Measurements from ENCODE around the gene SEZ6L. TPM values are rescaled to one million over a fixed set of nuclear protein-coding genes. Genes with fewer than 3 reads are reported as not detected.

Gene SEZ6L
- polyA plus RNA-seq, 2 of the 4 experiments (the other 2 are of a cell fraction) = not detected

DNA sequence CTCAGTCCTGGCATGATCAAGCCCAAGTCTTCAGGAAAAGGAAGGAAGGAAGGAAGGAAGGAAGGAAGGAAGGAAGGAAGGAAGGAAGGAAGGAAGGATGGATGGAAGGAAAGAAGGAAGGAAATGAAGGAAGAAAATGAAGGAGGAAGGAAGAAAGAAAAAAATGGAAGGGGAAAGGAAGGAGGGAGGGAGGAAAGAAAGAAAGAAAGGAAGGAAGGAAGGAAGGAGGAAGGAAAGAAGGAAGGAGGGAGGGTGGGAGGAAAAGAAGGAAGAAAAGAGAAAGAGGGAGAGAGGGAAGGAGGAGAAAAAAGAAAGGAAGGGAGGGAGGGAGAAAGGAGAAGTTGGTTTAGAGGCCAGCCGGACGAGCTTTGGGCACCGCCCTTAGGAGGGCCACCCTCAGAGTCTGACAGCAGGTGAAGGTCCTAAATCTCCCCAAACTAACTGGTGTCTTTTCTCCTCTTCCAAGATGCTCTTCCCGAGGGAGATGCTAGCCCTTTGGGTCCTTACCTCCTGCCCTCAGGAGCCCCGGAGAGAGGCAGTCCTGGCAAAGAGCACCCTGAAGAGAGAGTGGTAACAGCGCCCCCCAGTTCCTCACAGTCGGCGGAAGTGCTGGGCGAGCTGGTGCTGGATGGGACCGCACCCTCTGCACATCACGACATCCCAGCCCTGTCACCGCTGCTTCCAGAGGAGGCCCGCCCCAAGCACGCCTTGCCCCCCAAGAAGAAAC, 122.8 kb downstream of the SEZ6L start (continued):
- TF ChIP-seq REST (IDR thresholded peaks at IDR 0.05) = no peak
- no peak for TF ChIP-seq FOSB (CRISPR knock-in tag; IDR thresholded peaks at IDR 0.05)
- no peak for TF ChIP-seq NPAS2 (CRISPR knock-in tag; IDR thresholded peaks at IDR 0.05; ENCODE audit: borderline replicate concordance)
- TF ChIP-seq ZSCAN20 (CRISPR knock-in tag; IDR thresholded peaks at IDR 0.05) = no peak
- no peak for TF ChIP-seq JUNB (IDR thresholded peaks at IDR 0.05)
- no peak for TF ChIP-seq POLR2A (IDR thresholded peaks at IDR 0.05; ENCODE audit: low read length)
- no peak for TF ChIP-seq RNF2 (IDR thresholded peaks at IDR 0.05; ENCODE audit: borderline replicate concordance, low read depth)
- no peak for TF ChIP-seq BHLHE40 (IDR thresholded peaks at IDR 0.05; ENCODE audit: low read depth, low read length)
- no peak for TF ChIP-seq ESRRA (IDR thresholded peaks at IDR 0.05; ENCODE audit: borderline replicate concordance, low read length)

- ChIA-PET CTCF (no interaction called here), POLR2A (no interaction called here)
- ATAC-seq (no peak), FAIRE-seq (no peak), DNase-seq (ENCODE audit: low read depth in 1 of 2, low spot score in 1 of 2) (no peak)
- Histone ChIP-seq H3K4me2 (no peak overlapping the region), H3K27ac (no peak overlapping the region), H3K4me1 (no peaks in the 10 kb centered on the region), H3K9me3 (no peaks in the 10 kb centered on the region), H3K4me3 (no peak overlapping the region)
- 7% methylated on average over 3 of the region's 13 CpGs for WGBS (ENCODE audit: missing lambda C conversion rate)
- TF ChIP-seq EHMT2 (IDR thresholded peaks at IDR 0.05; ENCODE audit: low read depth) (no peak), RAD21 (conservative IDR thresholded peaks at IDR 0.05 in 1 of 2, IDR thresholded peaks at IDR 0.05 in 1 of 2) (no peak), FOSL2 (IDR thresholded peaks at IDR 0.05) (no peak), FOSL2 (CRISPR knock-in tag; IDR thresholded peaks at IDR 0.05) (no peak), RARB (CRISPR knock-in tag; IDR thresholded peaks at IDR 0.05) (no peak), JUN (IDR thresholded peaks at IDR 0.05) (no peak), POLR2AphosphoS2 (conservative IDR thresholded peaks at IDR 0.05; ENCODE audit: low read length) (no peak), PHF8 (IDR thresholded peaks at IDR 0.05; ENCODE audit: borderline replicate concordance, low read depth) (no peak), BHLHE40 (IDR thresholded peaks at IDR 0.05; ENCODE audit: low read depth, low read length) (no peak), GATA3 (IDR thresholded peaks at IDR 0.05; ENCODE audit: borderline replicate concordance) (no peak)
- TF ChIP-seq, protein P1, sequence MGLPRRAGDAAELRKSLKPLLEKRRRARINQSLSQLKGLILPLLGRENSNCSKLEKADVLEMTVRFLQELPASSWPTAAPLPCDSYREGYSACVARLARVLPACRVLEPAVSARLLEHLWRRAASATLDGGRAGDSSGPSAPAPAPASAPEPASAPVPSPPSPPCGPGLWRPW (IDR thresholded peaks at IDR 0.05) = no peak
- TF ChIP-seq, protein P2, sequence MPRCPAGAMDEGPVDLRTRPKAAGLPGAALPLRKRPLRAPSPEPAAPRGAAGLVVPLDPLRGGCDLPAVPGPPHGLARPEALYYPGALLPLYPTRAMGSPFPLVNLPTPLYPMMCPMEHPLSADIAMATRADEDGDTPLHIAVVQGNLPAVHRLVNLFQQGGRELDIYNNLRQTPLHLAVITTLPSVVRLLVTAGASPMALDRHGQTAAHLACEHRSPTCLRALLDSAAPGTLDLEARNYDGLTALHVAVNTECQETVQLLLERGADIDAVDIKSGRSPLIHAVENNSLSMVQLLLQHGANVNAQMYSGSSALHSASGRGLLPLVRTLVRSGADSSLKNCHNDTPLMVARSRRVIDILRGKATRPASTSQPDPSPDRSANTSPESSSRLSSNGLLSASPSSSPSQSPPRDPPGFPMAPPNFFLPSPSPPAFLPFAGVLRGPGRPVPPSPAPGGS (IDR thresholded peaks at IDR 0.05) = no peak
- TF ChIP-seq, protein P3, sequence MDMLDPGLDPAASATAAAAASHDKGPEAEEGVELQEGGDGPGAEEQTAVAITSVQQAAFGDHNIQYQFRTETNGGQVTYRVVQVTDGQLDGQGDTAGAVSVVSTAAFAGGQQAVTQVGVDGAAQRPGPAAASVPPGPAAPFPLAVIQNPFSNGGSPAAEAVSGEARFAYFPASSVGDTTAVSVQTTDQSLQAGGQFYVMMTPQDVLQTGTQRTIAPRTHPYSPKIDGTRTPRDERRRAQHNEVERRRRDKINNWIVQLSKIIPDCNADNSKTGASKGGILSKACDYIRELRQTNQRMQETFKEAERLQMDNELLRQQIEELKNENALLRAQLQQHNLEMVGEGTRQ (IDR thresholded peaks at IDR 0.05) = no peak
Measured at GRCh38 chr22:26292667-26292995, 123.4 kb downstream of the SEZ6L start.

Measured in A549 (cell line).